ENCODE measurements around the gene CFAP100.
A peak's percentile ranks its signal among the peaks of the same experiment; 100 is the strongest.

CFAP100 gene

GRCh38 chr3:126349071-126349470 lies 45.6 kb upstream of the CFAP100 start:
- no peak for TF ChIP-seq CTCF (IDR thresholded peaks at IDR 0.05)
- peak; percentile 56 for DNase-seq (ENCODE audit: low spot score)
- H3K4me3 ChIP-seq = no peak overlapping the region
- peak overlapping the region in 1 of 2 donors; percentile 49 for H3K27ac ChIP-seq

- Histone ChIP-seq H3K27ac (peak overlapping the region in 1 of 2 donors; percentile 49), H3K4me3 (peak overlapping the region; percentile 44)
- TF ChIP-seq CTCF (IDR thresholded peaks at IDR 0.05) = no peak
- DNase-seq (ENCODE audit: low spot score) = peak; percentile 66
Measured at GRCh38 chr3:126349611-126350501, 44.9 kb upstream of the CFAP100 start.

GRCh38 chr3:126350502-126351085 lies 44.1 kb upstream of the CFAP100 start:
- peak overlapping the region in 1 of 2 donors; percentile 49 for H3K27ac ChIP-seq
- TF ChIP-seq CTCF (IDR thresholded peaks at IDR 0.05) = no peak
- peak overlapping the region; percentile 44 for H3K4me3 ChIP-seq
- peak; percentile 65 for DNase-seq (ENCODE audit: low spot score)

GRCh38 chr3:126351086-126351770 lies 43.5 kb upstream of the CFAP100 start:
- DNase-seq (ENCODE audit: low spot score) = peak; percentile 64
- peak overlapping the region; percentile 44 for H3K4me3 ChIP-seq
- no peak for TF ChIP-seq CTCF (IDR thresholded peaks at IDR 0.05)
- H3K27ac ChIP-seq = peak overlapping the region in 1 of 2 donors; percentile 3

GRCh38 chr3:126351771-126352475 lies 42.8 kb upstream of the CFAP100 start:
- TF ChIP-seq CTCF (IDR thresholded peaks at IDR 0.05) = no peak
- H3K27ac ChIP-seq = peak overlapping the region in 1 of 2 donors; percentile 100
- DNase-seq (ENCODE audit: low spot score) = no peak
- H3K4me3 ChIP-seq = no peak overlapping the region

- peak overlapping the region in 1 of 2 donors; percentile 100 for H3K27ac ChIP-seq
- H3K4me3 ChIP-seq = peak overlapping the region; percentile 25
- DNase-seq (ENCODE audit: low spot score) = no peak
Measured at GRCh38 chr3:126352476-126353454, 41.9 kb upstream of the CFAP100 start.

More at GRCh38 chr3:126352476-126353454, 41.9 kb upstream of the CFAP100 start:
- TF ChIP-seq CTCF (IDR thresholded peaks at IDR 0.05) = no peak

All from coronary artery (tissue), 2 donors.